ENCODE results near the gene RNF11.
"Not testable (repeated sequence)": the region's sequence is repeated elsewhere in the genome, so short reads cannot be mapped to it uniquely, and the experiment has no call there.

Gene RNF11, protein sequence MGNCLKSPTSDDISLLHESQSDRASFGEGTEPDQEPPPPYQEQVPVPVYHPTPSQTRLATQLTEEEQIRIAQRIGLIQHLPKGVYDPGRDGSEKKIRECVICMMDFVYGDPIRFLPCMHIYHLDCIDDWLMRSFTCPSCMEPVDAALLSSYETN

DNA sequence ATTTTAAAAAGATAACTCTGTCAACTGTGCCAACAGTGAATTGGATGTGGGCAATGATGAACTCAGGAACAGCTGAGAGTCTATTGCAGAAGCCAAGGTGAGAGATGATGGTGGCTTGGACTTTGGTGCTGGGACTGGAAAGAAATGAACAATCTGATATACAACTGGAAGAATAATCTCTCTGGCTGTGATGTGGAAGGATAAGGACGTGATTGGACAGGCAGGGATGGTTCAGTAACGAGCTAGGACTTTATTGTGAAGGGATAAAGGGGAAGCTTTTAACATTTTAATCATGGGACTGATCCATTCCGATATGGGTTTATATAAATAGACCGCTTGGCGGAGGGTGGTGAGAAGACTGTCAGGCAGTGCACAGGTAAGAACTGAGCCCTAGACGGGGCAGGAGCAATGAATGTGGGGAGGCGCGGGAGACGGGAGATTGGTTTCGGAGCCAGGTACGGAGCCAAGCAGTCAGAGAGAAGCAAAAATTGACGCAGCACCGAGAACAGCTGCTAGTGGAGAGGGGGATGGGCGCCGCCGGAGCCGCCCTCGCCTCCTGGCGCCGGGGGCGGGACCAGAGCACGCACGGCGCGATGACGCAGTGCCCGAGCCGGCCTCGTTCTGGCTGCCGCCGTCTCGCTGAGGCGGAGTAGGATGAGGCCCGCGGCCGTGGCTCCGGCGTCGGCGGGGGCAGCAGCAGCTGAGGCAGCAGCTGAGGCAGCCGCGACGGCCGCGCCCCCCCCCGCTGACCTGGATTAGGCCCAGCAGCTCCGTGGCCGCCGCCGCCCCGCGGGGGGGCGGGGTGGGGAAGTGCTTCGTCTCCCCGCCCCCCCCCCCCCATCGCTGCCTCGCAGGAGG is at the start of gene RNF11:
TSS of gene RNF11 (plus strand) at position 601 of the 858 bp plus-strand sequence. CDS start 484 bp downstream, outside the sequence.
- peak; percentile 76 for DNase-seq (ENCODE audit: low read depth)

DNA sequence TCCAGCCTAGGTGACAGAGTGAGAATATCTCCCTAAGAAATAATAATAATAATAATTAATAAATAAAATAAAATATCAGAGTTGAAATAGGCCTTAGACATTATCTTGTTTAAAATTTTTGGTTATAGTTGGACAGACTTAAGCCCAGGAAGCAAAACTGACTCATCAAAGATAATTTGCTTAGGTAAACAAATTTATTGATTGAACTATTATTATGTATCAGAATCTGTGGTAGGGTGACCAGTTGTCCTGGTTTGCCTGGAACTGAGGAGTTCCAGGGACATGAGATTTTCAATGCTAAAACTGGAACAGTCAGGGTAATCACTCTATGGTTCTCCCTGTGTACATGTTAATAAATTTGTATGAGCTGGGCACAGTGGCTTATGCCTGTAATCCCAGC is 47.8 kb upstream of the RNF11 start:
- DNase-seq (ENCODE audit: low read depth), result no peak

DNA sequence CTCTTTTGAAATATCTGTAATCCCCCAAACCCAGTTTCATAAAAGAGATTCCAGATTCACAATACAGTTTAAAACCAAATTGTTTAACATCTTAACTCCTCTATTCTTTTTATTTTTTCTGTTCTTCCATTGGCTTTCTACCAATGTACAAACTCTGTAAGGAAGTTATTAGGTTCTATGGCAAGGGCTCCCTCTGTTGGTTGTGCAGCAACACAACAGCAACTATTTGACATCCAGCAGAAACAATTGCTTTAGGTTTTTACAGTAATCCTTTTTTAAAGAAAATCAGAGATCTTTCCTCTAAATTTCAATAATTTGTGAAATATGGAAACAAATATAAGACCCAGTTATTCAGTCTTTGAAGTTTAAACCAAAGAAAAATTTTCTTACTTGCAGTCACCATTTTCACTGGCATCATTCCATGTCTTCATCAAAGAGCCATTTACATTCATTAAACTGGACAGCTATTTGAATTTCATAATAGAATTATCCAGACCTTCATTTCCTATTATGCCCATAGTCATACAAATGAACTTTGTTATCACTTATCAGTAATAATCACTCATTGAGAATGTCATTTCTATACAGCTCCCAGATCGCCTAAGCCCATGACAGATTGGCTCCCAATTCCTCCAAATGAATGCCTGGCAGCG is 46.5 kb upstream of the RNF11 start:
- DNase-seq (ENCODE audit: low read depth), result peak; percentile 7

DNA sequence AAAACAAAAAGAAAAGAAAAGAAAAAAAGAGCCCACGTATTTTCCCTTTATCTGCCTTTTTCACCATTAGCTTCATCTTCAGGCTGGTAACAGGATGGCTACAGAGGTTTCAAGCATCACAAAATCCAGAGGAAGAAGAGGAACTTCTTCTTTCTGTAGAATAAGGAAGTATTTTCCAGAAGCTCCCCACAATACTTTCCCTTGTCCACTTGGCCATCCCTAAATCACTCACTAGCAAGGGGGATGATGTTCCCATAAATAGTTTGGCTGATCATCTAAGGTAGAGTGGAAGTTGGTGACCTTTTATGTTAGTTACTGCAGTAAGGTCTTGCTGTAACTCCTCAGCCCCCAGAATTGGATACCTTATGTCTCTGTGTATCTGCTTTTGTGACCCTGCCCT is 45.1 kb upstream of the RNF11 start:
- DNase-seq (ENCODE audit: low read depth), result no peak

DNA sequence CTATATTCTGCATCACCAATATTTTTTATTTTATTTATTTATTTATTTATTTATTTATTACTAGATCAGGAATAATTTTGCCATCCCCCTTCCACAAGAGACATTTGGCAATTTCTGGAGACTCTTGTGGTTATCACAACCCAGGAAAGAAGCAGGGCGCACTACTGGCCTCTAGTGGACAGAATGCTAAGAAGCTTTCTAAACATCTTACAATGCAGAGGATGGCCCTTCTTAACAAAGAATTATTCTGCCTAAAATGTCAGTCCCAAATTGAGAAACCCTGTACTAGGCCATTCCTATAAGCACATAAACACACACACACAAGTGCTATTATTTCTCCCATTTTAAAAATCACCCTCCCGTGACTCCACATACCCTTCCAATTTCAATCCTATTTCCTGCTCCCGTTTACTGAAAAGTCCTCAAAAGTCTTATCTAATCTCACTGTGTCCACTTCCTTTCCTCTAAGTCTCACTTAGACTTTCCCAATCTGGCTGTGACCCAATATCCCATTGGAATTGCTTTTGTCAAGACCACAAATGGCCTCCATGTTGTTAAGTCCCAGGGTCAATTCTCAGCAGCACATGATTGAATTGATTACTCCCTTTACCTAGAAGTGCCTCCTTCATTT is 43.7 kb upstream of the RNF11 start:
- peak; percentile 37 for DNase-seq (ENCODE audit: low read depth)

DNA sequence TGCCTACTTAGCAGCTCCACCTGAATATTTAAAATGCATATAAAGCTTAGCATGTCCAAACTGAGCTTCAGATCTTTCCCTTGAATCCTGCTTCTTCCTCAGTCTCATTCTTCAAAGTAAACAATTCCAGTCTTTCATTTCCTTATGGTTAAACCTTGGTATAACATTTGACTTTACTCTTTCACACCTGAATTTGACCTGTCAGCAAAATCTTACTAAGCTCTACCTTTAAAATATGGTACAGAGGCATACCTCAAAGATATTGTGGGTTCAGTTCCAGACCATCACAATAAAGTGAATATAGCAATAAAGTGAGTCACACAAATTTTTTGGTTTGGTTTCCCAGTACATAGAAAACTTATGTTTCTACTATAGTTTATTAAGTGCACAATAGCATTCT is 42.5 kb upstream of the RNF11 start:
- DNase-seq (ENCODE audit: low read depth), result no peak

DNA sequence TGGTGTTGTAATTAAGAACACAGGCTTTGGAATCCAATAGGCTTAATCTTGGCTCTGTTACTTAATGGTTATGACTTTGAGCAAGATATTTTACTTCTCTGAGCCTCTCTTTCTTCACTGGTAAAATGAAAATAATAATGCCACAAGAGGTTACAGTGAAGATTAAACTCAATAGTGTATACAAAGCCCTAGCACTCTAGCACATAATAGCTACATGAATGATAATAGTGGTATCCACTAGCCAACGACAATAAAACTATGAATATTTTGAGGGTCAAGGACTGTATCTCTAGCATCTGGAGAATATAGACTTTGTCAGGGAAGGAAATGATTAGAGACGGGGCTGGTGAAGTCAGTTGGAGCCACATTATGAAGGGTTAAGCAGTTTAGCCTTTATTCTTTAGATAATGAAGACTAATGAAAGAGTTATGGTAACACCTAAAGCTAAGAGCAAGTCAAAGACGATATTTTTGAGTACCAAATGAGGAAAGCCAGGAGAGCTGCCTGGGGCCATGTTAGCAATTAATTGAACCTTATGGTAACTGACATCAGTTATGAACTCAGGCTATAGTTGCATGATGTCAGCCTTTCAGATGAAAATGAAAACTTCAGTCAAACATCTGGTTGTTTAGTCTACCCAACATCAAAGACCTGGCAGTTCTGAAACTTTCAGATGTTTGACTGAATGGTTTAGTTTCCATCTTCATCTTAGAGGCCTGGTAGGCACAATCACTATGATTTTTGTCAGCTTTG is 32.8 kb upstream of the RNF11 start:
- DNase-seq (ENCODE audit: low read depth), result no peak

DNA sequence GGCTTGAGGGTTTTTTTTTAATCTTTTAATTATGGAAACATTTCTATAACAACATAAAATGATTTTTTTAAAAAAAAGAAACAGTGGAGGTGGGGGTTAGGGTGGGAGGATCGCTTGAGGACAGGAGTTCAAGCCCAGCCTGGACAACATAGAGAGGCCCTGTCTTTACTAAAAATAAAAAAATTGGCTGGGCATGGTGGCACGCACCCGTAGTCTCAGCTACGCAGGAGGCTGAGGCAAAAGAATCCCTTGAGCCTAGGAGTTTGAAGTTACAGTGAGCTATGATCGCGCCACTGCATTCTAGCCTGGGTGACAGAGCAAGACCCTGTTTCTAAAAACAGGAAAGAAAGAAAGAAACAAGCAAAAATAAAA is 32.2 kb upstream of the RNF11 start:
- DNase-seq (ENCODE audit: low read depth), result no peak

DNA sequence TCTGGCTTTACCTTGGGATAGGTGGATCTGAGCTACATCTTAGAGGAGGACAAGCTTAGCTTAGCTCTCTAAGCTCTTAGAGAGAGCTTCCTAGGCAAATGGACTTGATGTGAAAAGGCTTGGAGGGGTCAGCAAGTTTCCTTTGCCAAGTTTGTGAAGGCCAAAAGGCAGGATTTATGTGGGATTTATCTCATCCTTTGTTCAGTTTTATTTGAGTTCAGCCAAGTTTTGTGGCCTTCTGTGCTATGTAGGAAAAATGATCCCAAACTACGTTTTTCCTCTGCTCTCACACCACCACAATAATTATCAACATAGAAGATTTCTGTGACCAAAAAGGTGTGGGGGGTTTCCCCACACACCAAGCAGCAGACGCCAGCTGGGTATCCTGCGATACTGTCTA is 26.0 kb upstream of the RNF11 start:
- DNase-seq (ENCODE audit: low read depth), result no peak

DNA sequence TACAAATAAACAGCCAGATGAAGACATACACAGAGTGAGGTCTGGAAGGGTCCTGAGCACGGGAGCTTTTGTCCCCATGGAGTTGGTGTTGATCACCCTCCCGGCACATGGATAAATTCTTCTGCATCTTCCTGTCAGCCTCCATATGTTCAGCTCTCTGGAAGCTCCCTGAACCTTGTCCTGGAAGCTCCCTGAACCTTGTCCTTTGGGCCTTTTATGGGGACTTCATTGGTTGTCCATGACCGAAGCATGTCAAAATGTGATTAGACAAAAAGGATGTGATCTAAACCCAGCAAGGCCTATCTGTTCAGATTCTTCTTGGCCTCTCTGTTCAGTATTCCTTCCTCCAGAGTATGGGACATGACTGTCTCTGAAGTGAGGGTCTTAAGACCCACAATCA is 25.4 kb upstream of the RNF11 start:
- DNase-seq (ENCODE audit: low read depth), result no peak

DNA sequence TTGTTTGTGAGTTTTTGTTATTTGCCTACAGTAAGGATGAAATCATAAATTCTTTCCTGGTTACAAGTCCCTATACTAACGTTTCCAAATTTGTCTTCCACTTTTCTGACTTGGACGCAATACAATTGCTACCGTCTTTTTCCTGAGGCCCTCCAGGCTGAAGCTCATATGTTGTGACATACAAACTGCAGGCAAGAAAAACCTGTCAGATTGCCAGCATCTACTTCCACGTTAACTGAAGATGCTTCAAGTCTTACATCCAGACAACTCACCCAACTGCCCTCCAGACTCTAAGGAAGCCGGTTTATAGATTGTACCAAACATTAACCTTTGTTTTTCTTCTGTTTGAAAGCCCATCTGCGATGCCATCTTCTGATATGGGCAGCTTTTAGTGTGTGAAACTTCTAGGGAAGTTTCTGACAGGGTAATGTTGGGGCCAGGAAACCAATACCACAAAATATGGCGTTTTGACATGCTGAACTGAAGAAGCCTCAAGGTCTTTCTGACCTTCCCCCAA is 21.4 kb upstream of the RNF11 start:
- no peak for DNase-seq (ENCODE audit: low read depth)

DNA sequence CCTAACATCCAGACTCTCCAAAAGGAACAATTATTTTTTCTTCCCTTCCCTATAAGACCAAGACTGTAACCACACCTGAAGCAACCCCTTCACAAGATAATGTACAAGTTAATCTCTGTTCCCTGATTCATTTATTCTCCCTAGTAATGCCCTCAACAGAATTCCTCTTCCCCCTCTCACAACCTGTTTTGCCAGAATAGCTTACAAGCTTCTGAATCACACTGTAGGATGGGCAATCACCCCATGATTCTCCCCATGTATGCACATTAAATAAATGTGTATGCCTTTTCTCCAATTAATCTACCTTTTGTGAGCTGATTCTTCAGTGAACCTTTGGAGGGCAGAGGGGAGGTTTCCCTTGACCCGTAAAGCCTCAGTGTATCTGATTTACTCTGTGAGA is 20.9 kb upstream of the RNF11 start:
- no peak for DNase-seq (ENCODE audit: low read depth)

DNA sequence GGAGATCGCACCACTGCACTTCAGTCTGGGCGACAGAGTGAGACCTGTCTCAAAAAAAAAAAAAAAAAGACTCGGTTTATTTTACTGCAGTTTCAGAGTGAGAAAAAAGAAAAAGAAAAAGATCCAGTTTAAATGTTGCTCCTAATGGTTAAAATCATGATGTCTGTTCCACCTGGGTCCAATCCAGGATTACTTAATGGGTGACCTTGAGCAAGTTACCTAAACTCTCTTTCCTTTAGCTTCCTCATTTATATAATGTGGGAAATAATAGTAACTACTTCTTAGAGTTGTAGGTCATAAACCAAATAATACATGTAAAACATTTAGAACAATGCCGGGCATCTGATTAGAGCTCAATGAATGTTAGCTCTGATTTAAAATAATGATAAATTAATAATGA is 19.4 kb upstream of the RNF11 start:
- DNase-seq (ENCODE audit: low read depth), result no peak

DNA sequence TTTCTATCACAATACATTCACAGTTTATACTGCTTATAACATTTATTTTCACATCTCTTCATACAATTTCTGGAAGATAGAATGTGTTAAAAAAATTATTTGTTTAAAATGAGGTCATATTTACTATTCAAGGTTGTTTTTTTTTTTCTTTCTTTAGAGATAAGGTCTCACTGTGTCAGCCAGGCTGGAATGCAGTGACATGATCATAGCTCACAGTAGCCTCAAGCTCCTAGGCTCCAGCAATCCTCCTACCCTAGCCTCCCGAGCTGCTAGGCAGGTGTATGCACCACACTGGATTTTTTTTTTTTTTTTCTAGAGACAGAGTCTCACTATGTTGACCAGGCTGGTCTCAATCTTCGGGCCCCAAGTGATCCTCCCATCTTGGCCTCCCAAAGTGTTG is 19.0 kb upstream of the RNF11 start:
- DNase-seq (ENCODE audit: low read depth), result no peak

DNA sequence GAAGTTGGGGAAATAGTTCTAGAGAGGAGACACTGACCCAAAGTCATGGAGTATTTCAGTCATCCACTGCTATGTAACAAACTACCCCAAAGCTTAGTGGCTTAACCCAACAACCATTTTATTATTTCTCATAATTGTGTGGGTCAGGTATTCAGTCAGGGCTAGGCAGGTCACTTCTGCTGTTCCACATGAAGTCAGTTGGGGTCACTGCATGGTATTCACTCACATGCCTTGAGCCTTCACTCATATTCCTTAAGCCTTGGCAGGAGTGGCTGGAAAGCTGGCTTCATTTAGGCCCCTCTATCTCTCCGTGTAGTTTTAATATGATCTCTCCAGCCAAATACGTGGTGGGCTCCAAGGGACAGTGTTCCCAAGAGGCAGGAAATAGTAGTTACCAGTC is 17.5 kb upstream of the RNF11 start:
- DNase-seq (ENCODE audit: low read depth), result no peak

DNA sequence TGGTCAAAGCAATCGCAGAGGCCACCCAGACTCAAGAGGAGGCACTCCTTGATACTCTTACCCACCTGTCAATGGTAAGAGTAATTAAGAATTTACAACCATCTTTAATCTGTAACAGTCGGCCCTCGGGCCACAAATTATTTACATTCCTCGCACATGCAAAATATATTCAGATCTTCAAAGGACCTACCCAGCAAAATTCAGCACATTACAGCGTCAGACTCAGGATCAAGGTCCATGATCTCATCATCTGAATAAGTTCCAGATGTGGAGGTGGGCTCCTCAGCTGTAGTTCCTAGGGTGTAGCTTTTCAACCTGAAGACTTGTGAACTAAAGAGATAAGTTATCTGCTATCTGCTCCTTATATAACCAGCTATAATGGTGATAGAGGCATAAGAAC is 17.1 kb upstream of the RNF11 start:
- no peak for DNase-seq (ENCODE audit: low read depth)

DNA sequence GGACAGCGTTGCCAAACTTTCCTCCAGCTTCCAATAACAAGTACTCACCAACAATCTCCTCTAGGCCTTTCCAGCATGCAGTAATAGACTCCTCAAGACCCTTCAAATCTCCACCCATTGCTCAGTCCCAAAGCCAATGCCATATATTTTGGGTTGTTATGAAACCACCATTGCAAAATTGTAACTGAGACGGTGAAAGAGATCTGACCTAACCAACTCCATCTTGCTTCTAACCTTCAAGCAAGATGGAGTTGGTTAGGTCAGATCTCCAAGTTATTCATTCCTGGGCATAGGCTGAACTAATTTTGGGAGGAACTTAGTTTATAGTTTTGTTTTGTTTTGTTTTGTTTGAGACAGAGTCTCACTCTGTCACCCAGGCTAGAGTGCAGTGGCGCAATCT is 14.5 kb upstream of the RNF11 start:
- DNase-seq (ENCODE audit: low read depth), result not testable (repeated sequence)

DNA sequence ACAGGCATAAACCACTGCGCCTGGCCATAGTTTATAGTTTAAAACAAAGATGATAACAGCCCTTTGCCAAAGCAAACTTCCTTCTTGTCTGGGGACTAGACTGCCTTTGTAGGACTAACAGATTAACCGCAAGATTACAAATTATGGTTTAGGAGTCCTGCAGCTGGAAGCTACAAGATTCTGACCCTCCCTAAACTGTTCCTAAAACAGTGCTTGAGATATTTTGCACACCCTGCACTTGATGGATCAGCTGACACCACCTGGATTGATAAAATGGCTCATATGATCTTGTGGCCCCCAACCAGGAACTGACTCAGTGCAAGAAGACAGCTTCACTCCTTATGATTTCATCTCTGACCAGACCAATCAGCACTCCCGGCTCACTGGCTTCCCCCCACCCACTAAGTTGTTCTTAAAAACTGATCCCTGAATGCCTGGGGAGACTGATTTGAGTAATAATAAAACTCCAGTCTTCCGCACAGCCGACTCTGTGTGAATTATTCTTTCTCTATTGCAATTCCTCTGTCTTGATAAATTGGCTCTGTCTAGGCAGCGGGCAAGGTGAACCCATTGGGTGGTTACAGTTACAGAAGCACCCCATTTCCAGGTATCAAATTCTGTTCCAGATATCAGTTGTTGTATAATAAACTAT is 13.8 kb upstream of the RNF11 start:
- no peak for DNase-seq (ENCODE audit: low read depth)

DNA sequence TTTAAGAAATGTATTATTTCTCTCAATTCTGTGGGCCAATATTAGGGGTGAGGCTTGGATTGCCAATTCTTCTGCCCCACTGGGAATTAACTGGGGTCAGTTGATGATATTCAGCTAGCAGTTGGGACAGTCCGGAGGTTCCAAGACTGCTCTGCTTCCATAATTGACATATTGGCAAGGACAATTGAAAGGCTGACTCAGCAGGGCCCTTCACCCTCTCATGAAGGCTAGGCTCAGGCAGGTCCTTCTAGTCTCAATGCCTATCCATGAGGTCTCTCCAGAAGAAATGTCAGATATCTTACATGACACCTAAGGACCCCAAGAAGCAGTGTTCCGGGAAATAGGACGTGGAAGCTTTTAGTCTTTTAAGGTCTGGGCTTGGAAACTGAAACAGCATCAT is 13.3 kb upstream of the RNF11 start:
- no peak for DNase-seq (ENCODE audit: low read depth)

DNA sequence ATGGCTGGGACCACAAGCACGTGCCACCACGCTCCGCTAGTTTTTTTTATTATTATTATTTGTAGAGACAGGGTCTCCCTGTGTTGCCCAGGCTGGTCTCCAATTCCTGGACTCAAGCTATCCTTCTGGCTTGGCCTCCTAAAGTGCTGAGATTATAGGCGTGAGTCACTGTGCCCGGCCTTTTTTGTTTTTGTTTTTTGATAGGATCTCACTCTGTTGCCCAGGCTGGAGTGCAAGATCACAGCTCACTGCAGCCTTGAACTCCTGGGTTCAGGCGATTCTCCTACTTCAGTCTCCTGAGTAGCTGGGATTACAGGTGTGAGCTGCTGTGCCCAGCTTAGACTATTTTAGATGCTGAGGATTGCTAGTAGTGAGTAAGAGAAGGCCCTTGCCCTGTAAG is 11.8 kb upstream of the RNF11 start:
- no peak for DNase-seq (ENCODE audit: low read depth)

DNA sequence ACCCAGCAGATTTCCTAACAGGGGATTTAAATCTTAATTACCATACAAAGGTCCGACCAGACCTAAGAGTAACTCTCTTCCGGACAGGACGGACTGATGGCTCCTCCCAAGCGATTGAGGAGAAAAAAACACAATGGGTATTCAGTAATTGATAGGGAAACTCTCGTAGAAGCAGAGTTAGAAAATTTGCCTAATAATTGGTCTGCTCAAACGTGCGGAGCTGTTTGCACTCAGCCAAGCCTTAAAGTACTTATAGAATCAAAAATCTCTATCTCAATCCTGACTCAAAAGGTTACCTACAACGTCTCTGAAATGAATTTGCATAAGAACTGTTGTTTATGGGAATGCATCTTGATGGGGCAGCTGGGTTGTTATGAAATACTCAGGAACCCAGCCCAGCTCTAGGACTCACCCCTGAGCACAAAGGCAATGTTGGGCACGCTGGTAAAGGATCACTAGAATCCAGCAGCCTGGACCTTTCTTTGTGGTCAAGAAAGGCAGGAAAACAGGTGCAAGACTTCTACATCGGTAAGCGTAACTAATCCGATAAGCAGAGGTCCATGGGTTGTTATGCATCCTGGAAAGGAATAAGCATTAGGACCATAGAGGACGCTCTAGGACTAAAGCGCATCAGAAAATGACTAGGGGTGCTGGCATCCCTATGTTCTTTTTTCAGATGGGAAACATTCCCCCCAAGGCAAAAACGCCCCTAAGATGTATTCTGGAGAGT is 8.7 kb upstream of the RNF11 start:
- not testable (repeated sequence) for DNase-seq (ENCODE audit: low read depth)
